ENCODE results near the gene SMAP2.

The SMAP2 gene

DNA sequence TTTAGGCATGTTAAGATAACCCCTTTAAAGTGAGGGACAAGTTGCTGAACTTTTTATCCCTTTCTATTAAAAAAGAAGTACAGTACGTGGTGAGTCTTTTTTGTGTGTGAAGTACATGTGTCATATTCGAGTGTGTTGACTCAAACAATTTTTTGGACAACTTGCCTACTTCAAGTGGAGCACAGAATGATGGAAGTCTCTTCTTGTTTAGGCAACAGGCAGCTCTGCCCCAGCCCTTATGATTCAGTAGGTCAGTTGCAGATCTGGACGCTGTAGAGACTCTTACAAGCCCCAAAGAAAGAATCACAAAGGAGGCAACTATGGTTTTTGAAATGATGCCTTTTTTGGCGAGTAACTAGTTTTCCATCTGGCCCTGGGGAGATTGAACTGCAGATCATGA is 62.3 kb downstream of the SMAP2 start:
- Mint-ChIP-seq H3K4me1 (no peaks in the 10 kb centered on the region), H3K27me3 (ENCODE audit: low read depth) (no peaks in the 10 kb centered on the region), H3K9me3 (no peaks in the 10 kb centered on the region), H3K27ac (no peak overlapping the region), H3K4me3 (no peak overlapping the region), H3K36me3 (ENCODE audit: low read depth) (no peaks in the 10 kb centered on the region)
- TF ChIP-seq, protein P1, sequence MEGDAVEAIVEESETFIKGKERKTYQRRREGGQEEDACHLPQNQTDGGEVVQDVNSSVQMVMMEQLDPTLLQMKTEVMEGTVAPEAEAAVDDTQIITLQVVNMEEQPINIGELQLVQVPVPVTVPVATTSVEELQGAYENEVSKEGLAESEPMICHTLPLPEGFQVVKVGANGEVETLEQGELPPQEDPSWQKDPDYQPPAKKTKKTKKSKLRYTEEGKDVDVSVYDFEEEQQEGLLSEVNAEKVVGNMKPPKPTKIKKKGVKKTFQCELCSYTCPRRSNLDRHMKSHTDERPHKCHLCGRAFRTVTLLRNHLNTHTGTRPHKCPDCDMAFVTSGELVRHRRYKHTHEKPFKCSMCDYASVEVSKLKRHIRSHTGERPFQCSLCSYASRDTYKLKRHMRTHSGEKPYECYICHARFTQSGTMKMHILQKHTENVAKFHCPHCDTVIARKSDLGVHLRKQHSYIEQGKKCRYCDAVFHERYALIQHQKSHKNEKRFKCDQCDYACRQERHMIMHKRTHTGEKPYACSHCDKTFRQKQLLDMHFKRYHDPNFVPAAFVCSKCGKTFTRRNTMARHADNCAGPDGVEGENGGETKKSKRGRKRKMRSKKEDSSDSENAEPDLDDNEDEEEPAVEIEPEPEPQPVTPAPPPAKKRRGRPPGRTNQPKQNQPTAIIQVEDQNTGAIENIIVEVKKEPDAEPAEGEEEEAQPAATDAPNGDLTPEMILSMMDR (IDR thresholded peaks at IDR 0.05; ENCODE audit: unreplicated experiment in 3 of 3) = no peak

DNA sequence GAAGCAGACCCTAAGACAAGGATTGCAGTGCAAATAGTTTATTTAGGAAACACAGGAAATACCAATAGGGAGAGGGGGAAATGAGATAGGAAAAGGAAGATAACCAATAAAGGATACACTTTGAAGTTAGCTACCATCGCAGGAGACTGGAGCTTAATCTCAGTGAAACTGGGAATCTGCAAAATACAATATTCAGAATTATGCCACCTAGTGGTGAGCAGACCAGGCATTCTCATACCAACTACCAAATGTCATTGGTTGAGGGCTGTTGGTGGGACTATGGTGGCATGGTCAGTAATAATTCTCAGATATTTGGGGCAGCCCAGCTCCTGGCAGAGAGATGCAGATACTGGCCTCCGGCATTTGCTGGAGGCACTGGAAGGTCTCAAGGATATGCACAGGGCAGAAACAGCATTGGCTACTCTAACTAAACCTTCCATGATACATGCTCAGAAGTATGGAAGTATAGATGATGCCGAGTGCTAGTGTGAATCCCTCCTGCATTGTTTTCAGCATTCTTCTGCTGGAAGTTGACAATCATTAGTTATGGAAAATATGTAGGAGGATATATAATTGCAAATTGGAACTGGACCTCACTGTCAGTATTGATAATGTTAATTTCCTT is 65.0 kb downstream of the SMAP2 start:
- no peaks in the 10 kb centered on the region for H3K9me3 Mint-ChIP-seq
- no peaks in the 10 kb centered on the region for H3K4me1 Mint-ChIP-seq
- H3K36me3 Mint-ChIP-seq (ENCODE audit: low read depth) = no peaks in the 10 kb centered on the region
- H3K27ac Mint-ChIP-seq = no peak overlapping the region
- no peaks in the 10 kb centered on the region for H3K27me3 Mint-ChIP-seq (ENCODE audit: low read depth)
- TF ChIP-seq, protein P1 (IDR thresholded peaks at IDR 0.05; ENCODE audit: unreplicated experiment in 3 of 3) = peak; percentile 26 to 59 (median 36)
- no peak overlapping the region for H3K4me3 Mint-ChIP-seq

DNA sequence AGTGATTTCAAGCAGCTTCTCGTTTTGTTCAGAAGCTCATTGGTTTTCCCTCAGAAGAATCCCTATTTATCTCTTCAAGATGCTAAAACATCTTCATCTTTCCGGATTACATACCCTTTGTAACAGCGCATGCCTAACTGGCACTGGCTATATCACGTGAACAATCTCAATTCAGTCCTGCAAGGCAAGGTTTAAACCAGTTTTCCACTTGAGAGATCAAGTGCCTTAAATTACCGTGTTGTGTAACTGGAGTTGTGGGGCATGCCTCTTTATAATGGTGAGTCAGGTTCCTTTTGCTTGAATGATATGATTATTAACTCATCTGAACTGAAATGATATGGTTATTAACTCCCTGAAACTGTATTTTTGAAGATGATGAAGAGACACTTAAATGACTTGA is 65.7 kb downstream of the SMAP2 start:
- Mint-ChIP-seq H3K4me3 (no peak overlapping the region), H3K36me3 (ENCODE audit: low read depth) (no peaks in the 10 kb centered on the region), H3K4me1 (no peaks in the 10 kb centered on the region), H3K27me3 (ENCODE audit: low read depth) (no peaks in the 10 kb centered on the region), H3K9me3 (no peaks in the 10 kb centered on the region), H3K27ac (no peak overlapping the region)
- TF ChIP-seq, protein P1 (IDR thresholded peaks at IDR 0.05; ENCODE audit: unreplicated experiment in 3 of 3) = no peak

DNA sequence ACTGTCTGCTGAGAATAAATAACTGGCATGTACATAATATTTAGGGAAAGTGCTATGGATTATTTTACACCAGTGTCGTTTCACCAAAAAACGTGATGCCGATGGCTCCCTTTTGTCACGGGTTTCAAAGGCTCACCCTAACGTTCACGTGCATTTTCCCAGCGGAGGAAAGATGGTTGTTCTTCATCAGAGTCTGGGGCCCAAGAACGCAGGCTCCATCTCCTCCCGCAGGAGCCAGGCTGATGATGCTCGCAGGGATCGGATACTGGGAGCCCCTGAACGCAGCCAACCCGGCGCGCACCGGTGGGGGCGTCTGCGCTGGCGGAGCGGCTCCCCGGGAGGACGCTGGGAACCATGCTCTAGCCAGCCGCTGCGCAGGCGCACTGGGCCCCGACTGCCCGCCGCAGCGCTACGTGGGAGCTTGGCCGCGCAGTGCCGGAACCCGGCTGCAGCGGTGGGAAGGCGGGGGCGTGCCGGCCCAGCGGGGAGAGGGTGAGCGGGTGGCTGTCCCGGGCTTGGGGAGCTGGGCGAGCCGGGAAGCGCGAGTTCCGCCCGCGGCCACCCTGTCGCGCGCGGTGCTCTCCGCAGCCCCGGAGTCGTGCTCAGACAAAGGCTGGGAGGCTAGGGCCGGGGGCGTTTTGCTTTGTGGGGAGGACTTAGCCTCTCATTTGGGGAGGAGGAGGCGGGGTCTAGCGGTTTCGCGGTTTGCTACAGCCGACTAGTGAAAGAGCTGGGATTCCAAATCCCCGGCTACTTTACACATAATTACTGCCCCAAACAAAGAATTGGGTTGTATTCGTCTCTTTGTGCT is 76.4 kb downstream of the SMAP2 start, which contains the start of gene ZFP69B:
ZFP69B (plus strand) TSS at position 793 of the 811 bp plus-strand sequence. CDS start 486 bp downstream, outside the sequence.
- TF ChIP-seq, protein P1 (IDR thresholded peaks at IDR 0.05; ENCODE audit: unreplicated experiment in 3 of 3) = no peak
- Mint-ChIP-seq H3K4me3 (peak within 1 kb of the TSS; percentile 88 to 92 (median 91)), H3K4me1 (peaks cover 19% of the 10 kb centered on the region), H3K9me3 (peaks cover 43% of the 10 kb centered on the region), H3K27ac (peak within 1 kb of the TSS; percentile 91 to 99 (median 94)), H3K36me3 (ENCODE audit: low read depth) (peaks cover 45% of the 10 kb centered on the region), H3K27me3 (ENCODE audit: low read depth) (no peaks in the 10 kb centered on the region)

DNA sequence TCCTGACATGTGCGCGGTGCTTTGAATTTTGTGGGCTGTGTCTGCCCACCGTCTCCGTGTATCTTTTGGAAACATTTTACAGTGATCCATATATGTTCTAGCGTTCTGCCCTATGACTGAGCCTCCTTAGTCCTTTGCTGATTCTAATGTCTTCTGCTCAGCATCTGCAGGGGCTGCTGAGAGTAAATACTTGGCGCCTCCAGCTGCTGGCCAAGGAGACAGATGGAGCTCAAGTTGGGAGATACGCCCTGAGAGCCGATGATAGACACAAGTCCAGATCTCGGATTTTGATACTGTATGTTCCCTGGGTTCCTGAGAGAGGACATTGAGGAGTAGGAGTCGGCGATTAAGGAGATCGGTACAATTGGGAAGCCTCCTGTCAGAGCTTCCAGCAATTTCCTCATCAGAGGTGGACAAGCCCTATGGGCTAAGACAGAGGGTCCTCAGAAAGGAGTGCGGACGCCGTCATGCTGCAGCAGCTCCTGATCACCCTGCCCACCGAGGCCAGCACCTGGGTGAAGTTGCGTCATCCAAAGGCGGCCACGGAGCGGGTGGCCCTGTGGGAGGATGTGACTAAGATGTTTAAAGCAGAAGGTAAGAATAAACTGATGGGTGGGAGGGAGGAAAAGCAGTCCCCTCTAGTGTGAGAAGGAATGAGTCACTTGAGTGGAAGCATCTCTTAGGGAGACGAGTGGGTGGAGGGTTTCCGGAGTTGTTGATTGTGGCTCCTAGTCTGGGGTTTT is 77.1 kb downstream of the SMAP2 start:
- H3K4me1 Mint-ChIP-seq = peaks cover 19% of the 10 kb centered on the region
- peak overlapping the region; percentile 88 to 92 (median 91) for H3K4me3 Mint-ChIP-seq
- no peaks in the 10 kb centered on the region for H3K27me3 Mint-ChIP-seq (ENCODE audit: low read depth)
- TF ChIP-seq, protein P1 (IDR thresholded peaks at IDR 0.05; ENCODE audit: unreplicated experiment in 3 of 3) = no peak
- H3K9me3 Mint-ChIP-seq = peaks cover 51% of the 10 kb centered on the region
- peaks cover 53% of the 10 kb centered on the region for H3K36me3 Mint-ChIP-seq (ENCODE audit: low read depth)
- H3K27ac Mint-ChIP-seq = peak overlapping the region; percentile 91 to 94 (median 94)

All from nephron (organoid).